Glutamatergic neuron (in vitro differentiated cells): ENCODE data around the gene ELFN1. TPM values are rescaled to one million over a fixed set of nuclear protein-coding genes. Genes with fewer than 3 reads are reported as not detected.

Experiments used
- DNase-seq: peaks from one replicate; pipeline ENCODE4 v3.0.0; 2022
- H3K27ac Mint-ChIP-seq: one replicate; pipeline ENCODE4 v1.8.0; 2020; ENCODE audit warnings: mild to moderate bottlenecking, mixed read lengths, inconsistent platforms; ENCODE audit not compliant: unreplicated experiment
- H3K27me3 Mint-ChIP-seq: one replicate; pipeline ENCODE4 v1.8.0; 2020; ENCODE audit warnings: mild to moderate bottlenecking, moderate library complexity, mixed read lengths, inconsistent platforms; ENCODE audit not compliant: unreplicated experiment
- H3K36me3 Mint-ChIP-seq: one replicate; pipeline ENCODE4 v1.8.0; 2020; ENCODE audit warnings: mild to moderate bottlenecking, mixed read lengths, inconsistent platforms; ENCODE audit not compliant: unreplicated experiment
- H3K4me1 Mint-ChIP-seq: one replicate; pipeline ENCODE4 v1.8.0; 2020; ENCODE audit warnings: mild to moderate bottlenecking, low read depth, mixed read lengths, inconsistent platforms; ENCODE audit not compliant: unreplicated experiment
- H3K4me3 Mint-ChIP-seq: one replicate; pipeline ENCODE4 v1.8.0; 2020; ENCODE audit warnings: mild to moderate bottlenecking, mixed read lengths, inconsistent platforms; ENCODE audit not compliant: unreplicated experiment
- H3K9me3 Mint-ChIP-seq: one replicate; pipeline ENCODE4 v1.8.0; 2020; ENCODE audit warnings: mild to moderate bottlenecking, moderate library complexity, mixed read lengths, inconsistent platforms; ENCODE audit not compliant: unreplicated experiment
- CTCF ChIP-seq: fragments of 200-600 bp; sonication (generic); IDR thresholded peaks from one replicate; pipeline ENCODE4 v1.5.0; 2021; ENCODE audit not compliant: partially characterized antibody, unreplicated experiment
- total RNA-seq: library from RNA; stranded (reverse); fragmentation: NEBNext Ultra II Directional; extraction: Animal tissue kit (Norgen Biotek cat#: 25700); gene quantifications from one replicate; pipeline ENCODE4 v1.2.1, GENCODE V29; 2021; ENCODE audit not compliant: unreplicated experiment

Gene ELFN1
- total RNA-seq, 1 donor from 2014 or later = 40.0 TPM

GRCh38 chr7:1642291-1642731, 27.8 kb upstream of the ELFN1 start:
- H3K27me3 Mint-ChIP-seq = peaks cover 4% of the 10 kb centered on the region
- H3K9me3 Mint-ChIP-seq = peaks cover 4% of the 10 kb centered on the region
- H3K4me1 Mint-ChIP-seq = peaks cover 7% of the 10 kb centered on the region
- DNase-seq = no peak
- H3K36me3 Mint-ChIP-seq = peaks cover under 1% of the 10 kb centered on the region
- H3K27ac Mint-ChIP-seq = no peak overlapping the region
- H3K4me3 Mint-ChIP-seq = no peak overlapping the region
- no peak for TF ChIP-seq CTCF

- Mint-ChIP-seq H3K4me3 (no peak overlapping the region), H3K27ac (no peak overlapping the region), H3K36me3 (no peaks in the 10 kb centered on the region), H3K4me1 (peaks cover 13% of the 10 kb centered on the region), H3K27me3 (peaks cover 4% of the 10 kb centered on the region), H3K9me3 (peaks cover 4% of the 10 kb centered on the region)
- DNase-seq = no peak
- TF ChIP-seq CTCF = no peak
These were observed 26.6 kb upstream of the ELFN1 start for GRCh38 chr7:1643270-1644092.

GRCh38 chr7:1644341-1645070, 25.6 kb upstream of the ELFN1 start:
- H3K36me3 Mint-ChIP-seq = no peaks in the 10 kb centered on the region
- H3K4me1 Mint-ChIP-seq = peaks cover 18% of the 10 kb centered on the region
- no peak overlapping the region for H3K4me3 Mint-ChIP-seq
- peaks cover 12% of the 10 kb centered on the region for H3K27me3 Mint-ChIP-seq
- peaks cover 7% of the 10 kb centered on the region for H3K9me3 Mint-ChIP-seq
- DNase-seq = no peak
- no peak overlapping the region for H3K27ac Mint-ChIP-seq
- no peak for TF ChIP-seq CTCF

GRCh38 chr7:1645071-1645409, 25.0 kb upstream of the ELFN1 start:
- Mint-ChIP-seq H3K27ac (no peak overlapping the region), H3K27me3 (peaks cover 12% of the 10 kb centered on the region), H3K4me3 (no peak overlapping the region), H3K4me1 (peaks cover 18% of the 10 kb centered on the region), H3K9me3 (peaks cover 7% of the 10 kb centered on the region), H3K36me3 (no peaks in the 10 kb centered on the region)
- no peak for DNase-seq
- no peak for TF ChIP-seq CTCF

- H3K27ac Mint-ChIP-seq = no peak overlapping the region
These were observed 24.6 kb upstream of the ELFN1 start for GRCh38 chr7:1645476-1645875.

More at GRCh38 chr7:1645476-1645875, 24.6 kb upstream of the ELFN1 start:
- Mint-ChIP-seq H3K27me3 (peaks cover 12% of the 10 kb centered on the region), H3K4me3 (no peak overlapping the region), H3K9me3 (peaks cover 7% of the 10 kb centered on the region), H3K36me3 (no peaks in the 10 kb centered on the region), H3K4me1 (peaks cover 18% of the 10 kb centered on the region)
- TF ChIP-seq CTCF = no peak
- DNase-seq = no peak
